Activated CD4-positive, alpha-beta T cell treated with anti-CD3 and anti-CD28 coated beads, Interleukin-2, Interleukin-4, amounts not matched to agents 100 ng/mL and 50 ng/mL, durations not matched to agents 16 hours and 8 hours (primary cell): ENCODE results near the gene CENPT.
"Not testable (repeated sequence)": the region's sequence is repeated elsewhere in the genome, so short reads cannot be mapped to it uniquely, and the experiment has no call there.

Source experiments
- DNase-seq: peaks from one replicate; pipeline ENCODE4 v3.0.0-alpha.2; 2020; ENCODE audit warnings: low spot score

Gene CENPT

GRCh38 chr16:67877064-67877463 is 29.6 kb upstream of the CENPT start:
- no peak for DNase-seq

- no peak for DNase-seq
These were observed 26.9 kb upstream of the CENPT start for GRCh38 chr16:67874372-67874771.

- DNase-seq: no peak
These were observed 26.2 kb upstream of the CENPT start for GRCh38 chr16:67873435-67874370.

- DNase-seq: peak; percentile 90
These were observed 25.3 kb upstream of the CENPT start, which contains the start of gene EDC4 for GRCh38 chr16:67872631-67873434. Gene EDC4 (plus strand): TSS chr16:67873052. CDS start chr16:67873262, 210 bp downstream.

- DNase-seq: no peak
These were observed 24.7 kb upstream of the CENPT start for GRCh38 chr16:67872131-67872630.

GRCh38 chr16:67871256-67871655 is 23.8 kb upstream of the CENPT start:
- no peak for DNase-seq

GRCh38 chr16:67869653-67870052 is 22.2 kb upstream of the CENPT start:
- no peak for DNase-seq

- no peak for DNase-seq
These were observed 20.8 kb upstream of the CENPT start for GRCh38 chr16:67868290-67868689.

GRCh38 chr16:67865318-67865717 is 17.8 kb upstream of the CENPT start:
- DNase-seq: no peak

GRCh38 chr16:67864594-67864993 is 17.1 kb upstream of the CENPT start:
- no peak for DNase-seq

- DNase-seq: not testable (repeated sequence)
These were observed 16.6 kb upstream of the CENPT start for GRCh38 chr16:67864044-67864443.

GRCh38 chr16:67862623-67863583 is 15.4 kb upstream of the CENPT start:
- no peak for DNase-seq

- no peak for DNase-seq
These were observed 14.4 kb upstream of the CENPT start for GRCh38 chr16:67861877-67862276.

- no peak for DNase-seq
These were observed 13.3 kb upstream of the CENPT start for GRCh38 chr16:67860589-67861398.

GRCh38 chr16:67858500-67858899 is 11.0 kb upstream of the CENPT start:
- no peak for DNase-seq

GRCh38 chr16:67857547-67858233 is 10.2 kb upstream of the CENPT start:
- DNase-seq: no peak

GRCh38 chr16:67856927-67857546 is 9.5 kb upstream of the CENPT start:
- DNase-seq: no peak

GRCh38 chr16:67855789-67856188 is 8.3 kb upstream of the CENPT start:
- no peak for DNase-seq

- DNase-seq: no peak
These were observed 6.2 kb upstream of the CENPT start for GRCh38 chr16:67853670-67854069.

- DNase-seq: no peak
These were observed 625 bp upstream of the CENPT start for GRCh38 chr16:67848118-67848517.
